NCI-H2171 treated with DMSO at 0.1 percent for 48 hours (cell line): Measurements from ENCODE around the gene AGGF1.
A peak's percentile ranks its signal among the peaks of the same experiment; 100 is the strongest.
"Not testable (repeated sequence)": the region's sequence is repeated elsewhere in the genome, so short reads cannot be mapped to it uniquely, and the experiment has no call there.

ENCODE experiments used
- DNase-seq: peaks from one replicate; lab custom pipeline; 2025; lab: John Stamatoyannopoulos, UW

AGGF1 gene

GRCh38 chr5:77030097-77031071 is at the start of gene AGGF1:
Gene AGGF1, plus strand, starts transcription at chr5:77030404. Its CDS starts 363 bp downstream, at chr5:77030767.
- DNase-seq, result peak; percentile 92

- no peak for DNase-seq
Observed at GRCh38 chr5:76980518-76981144, 49.6 kb upstream of the AGGF1 start.

DNA sequence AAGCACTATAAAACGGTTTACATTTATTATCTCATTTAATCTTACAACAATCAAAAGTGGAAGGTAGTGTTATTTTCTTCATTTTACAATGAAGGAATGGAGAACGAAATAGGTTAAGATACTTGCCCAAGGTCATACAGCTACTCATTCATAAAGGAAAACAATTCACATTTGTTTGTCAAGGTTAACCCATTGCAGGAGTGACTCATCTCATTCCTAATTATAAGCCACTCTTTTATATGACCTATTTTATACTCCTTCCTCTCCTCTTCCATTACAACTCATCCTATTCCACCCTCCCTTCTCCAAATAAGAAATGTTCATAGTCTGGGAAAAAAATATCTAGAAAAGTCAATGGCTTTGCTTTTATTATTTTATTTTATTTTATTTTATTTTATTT is 47.8 kb upstream of the AGGF1 start:
- DNase-seq, result no peak

- no peak for DNase-seq
Observed at GRCh38 chr5:76983468-76983867, 46.7 kb upstream of the AGGF1 start.

DNA sequence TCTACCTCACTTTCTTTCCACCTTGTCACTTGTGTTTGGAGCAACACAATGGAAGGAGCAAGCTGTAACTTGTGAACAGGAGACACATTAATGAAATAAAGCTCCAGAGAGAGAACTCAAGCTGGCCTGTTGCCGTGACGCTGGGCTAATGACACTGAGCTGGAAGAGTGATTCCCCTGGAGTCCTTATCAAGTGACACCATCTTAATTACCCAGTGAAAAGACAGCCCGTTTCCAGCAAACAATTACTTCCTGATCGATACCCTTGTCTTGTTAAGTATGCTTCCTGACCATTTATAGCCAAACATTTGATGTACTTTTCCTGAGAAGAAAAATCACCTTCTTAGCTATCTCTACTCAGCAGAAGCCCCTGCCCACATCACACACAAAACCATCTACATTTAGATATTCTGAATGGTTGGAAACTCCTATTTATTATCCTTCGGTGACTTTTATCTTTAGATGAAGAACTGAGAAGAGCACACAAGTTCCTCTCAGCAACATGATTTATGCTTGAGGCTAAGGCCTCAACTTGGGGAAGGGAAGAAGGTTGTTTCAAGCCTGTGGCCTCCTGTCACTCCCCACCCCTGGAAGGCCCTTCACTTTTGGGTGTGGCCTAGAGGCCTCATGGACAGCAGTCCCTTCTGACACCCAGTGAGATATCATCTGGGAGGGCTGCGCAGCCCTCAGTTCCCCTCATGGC is 43.2 kb upstream of the AGGF1 start:
- peak; percentile 27 for DNase-seq

GRCh38 chr5:76990899-76991459 is 39.2 kb upstream of the AGGF1 start:
- DNase-seq, result no peak

- not testable (repeated sequence) for DNase-seq
Observed at GRCh38 chr5:76993436-76993835, 36.8 kb upstream of the AGGF1 start.

DNA sequence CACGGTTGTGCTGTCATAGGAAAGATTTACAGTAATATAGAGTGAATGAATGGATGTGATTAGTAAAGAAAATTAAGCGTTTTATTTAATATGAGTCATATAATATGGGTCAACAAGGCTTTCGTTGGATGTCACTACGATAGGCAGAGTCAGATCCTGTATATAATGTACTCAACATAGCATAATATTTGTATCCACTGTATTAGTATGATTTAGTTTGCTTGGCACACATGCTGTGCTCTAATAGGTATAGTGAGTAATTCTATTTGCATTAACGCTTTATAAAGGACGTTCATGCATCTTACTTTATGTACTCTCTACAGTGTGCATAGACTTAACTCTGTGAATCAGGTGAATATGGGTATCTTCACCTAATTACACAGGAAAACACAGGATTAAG is 35.9 kb upstream of the AGGF1 start:
- DNase-seq, result no peak

- DNase-seq, result not testable (repeated sequence)
Observed at GRCh38 chr5:76998251-76998650, 32.0 kb upstream of the AGGF1 start.

DNA sequence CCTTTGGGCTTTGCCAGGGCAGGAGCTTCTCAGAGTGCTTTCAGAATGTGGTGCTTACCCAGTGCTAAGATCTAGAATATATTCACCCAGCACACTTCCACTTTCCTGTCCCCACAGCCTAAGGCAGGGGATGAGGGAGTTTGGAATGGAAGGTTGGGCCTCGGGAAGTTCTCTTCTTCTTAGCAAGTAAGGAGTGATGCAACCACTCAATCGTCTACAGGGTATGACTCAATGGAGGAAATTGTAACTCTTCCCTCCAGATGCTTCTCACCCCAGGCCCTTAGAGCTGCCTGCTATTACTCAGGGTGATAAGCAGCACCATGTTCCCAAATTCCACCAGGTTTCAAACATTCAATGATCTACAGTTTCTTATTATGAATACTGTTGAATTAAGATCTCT is 30.8 kb upstream of the AGGF1 start:
- no peak for DNase-seq

DNA sequence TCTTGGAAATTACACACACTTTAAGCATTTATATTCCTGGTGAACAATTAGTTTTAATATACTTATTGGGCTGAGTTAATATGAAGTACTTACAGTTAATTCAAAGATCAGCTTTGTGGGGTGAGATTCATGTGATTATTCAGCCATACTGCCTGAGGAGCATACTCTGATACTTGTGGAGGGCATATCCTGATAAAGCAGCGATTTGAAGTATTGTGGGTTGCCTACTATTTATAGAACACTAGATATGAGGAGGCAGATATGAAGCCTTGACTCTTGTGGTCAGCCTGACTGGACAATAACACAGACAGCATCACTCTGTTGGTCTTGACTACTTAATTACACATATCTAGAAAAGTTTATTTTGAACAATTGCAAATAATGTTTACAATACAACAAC is 27.0 kb upstream of the AGGF1 start:
- no peak for DNase-seq

GRCh38 chr5:77006124-77006523 is 24.1 kb upstream of the AGGF1 start:
- DNase-seq, result no peak

GRCh38 chr5:77008413-77008812 is 21.8 kb upstream of the AGGF1 start:
- DNase-seq, result no peak

DNA sequence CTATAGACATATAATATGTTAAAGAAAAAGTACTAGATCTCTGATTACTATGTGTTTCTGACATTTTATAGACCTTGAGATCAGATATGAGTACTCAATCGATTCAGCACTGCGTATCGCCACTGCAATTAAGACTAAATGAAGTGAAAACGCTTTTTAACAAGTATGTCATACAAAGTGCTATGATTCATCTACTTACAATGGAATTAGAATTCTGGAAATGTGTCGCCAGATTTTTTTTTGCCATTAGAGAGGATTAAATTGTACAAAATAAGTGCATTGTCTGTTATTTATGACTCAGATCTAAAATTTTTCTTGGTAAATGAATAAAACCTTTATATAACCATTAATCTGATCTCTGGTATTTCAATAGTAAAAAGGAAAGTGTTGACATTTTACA is 20.0 kb upstream of the AGGF1 start:
- DNase-seq, result no peak

- no peak for DNase-seq
Observed at GRCh38 chr5:77011498-77011897, 18.7 kb upstream of the AGGF1 start.

- no peak for DNase-seq
Observed at GRCh38 chr5:77012601-77013000, 17.6 kb upstream of the AGGF1 start.

DNA sequence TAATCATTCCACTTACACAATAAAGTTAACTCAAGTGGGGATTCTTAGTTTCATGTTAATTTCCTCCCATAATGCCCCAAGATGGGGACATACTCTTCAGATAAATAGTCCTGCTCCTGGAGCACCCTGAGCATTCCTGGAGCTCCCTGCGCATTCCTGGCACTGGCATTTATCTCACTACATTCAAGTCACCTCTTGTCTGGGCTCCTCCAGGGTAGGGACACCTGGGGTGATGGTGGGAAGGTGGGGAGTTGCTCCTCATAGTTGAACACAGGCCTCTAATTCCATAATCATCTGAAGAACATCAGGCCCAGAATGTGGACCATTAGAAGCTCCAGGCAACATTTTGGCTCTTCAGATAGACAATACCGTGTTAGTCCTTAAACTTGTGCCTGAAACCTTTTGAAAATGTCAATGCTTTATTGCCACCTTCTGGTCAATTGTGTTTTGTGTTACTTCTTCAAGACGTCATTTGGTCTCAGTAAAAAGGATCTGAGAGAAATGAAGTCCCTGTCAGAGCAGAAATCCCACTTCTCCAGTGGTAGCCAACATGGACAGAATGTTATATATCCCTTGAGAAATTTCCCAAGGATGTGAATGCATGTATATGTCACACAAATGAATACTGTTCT is 14.2 kb upstream of the AGGF1 start:
- peak; percentile 11 for DNase-seq

GRCh38 chr5:77016962-77017361 is 13.2 kb upstream of the AGGF1 start:
- DNase-seq, result no peak

- DNase-seq, result no peak
Observed at GRCh38 chr5:77017668-77018067, 12.5 kb upstream of the AGGF1 start.

DNA sequence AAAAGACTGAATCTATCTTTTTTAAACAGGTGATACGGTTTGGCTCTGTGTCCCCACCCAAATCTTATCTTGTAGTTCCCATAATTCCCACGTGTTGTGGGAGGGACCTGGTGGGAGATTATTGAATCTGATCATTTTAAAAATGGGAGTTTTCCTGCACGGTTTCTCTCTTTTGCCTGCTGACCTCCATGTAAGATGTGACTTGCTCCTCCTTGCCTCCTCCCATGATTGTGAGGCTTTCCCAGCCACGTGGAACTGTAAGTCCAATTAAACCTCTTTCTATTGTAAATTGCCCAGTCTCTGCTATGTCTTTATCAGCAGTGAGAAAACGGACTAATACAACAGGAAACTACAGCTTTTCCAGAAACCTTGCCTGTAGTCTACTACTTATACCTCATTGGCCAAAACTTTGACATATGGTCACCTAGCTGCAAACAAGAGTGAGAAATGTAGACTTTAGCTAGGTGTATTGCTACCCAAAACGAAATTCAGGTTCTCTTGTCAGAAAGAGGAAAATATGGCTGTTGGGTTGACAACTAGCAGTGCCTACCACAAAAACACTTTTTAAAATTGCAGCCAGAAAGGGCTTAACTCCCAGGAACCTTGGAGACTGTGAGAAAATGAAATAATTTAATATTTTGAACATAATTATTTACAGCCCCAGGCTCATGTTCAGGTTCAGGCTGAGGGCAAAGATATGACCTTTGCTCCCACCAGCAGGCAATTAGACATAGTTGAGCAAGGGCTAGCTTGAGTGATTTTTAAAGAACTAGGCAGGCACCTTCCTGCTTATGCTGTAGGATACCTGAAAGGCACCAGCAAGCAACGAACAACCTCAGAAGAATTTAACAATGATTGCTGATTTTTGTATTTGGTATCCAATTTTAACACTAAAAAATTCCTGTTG is 7.4 kb upstream of the AGGF1 start:
- DNase-seq, result no peak

- DNase-seq, result no peak
Observed at GRCh38 chr5:77024490-77024889, 5.7 kb upstream of the AGGF1 start.
